ENCODE results near the gene KLF9.

KLF9 gene

DNA sequence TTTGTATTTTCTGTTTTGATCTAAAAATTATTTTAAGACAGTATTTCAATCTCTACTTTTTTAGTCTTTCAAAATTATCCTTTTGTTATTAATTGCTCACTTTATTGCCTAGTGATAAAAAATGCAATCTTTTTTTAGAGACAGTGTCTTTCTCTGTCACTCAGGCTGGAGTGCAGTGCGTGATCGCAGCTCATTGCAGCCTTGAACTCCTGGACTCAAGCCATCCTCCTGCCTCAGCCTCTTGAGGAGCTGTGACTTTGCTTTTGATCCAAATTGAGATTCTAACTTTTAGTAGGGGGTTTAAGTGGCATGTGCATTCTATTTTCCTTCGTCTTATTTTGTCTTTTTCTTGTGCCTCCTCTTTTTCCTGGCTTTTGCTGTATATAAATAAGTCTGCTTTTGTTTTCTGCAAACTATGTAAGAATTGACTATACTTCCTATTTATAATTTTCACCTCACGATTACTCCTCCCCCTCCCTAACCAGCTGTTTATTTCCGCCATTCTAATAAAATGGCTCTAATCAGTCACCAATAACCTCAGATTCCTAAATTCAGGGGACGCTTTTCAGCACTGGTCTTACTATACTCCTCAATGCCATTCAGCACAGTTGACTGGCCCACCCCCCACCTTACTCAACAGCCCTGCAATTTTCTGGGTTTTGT, 32.3 kb downstream of the KLF9 start:
- no peak overlapping the region for H3K27ac ChIP-seq (ENCODE audit: low read depth, low read length)
- no peak overlapping the region for H3K4me2 ChIP-seq (ENCODE audit: low read depth, low read length, poor library complexity, severe bottlenecking)
- H3K9ac ChIP-seq (ENCODE audit: low read length), result no peak overlapping the region
- H4K20me1 ChIP-seq (ENCODE audit: low read depth, low read length), result no peaks in the 10 kb centered on the region
- no peaks in the 10 kb centered on the region for H3K27me3 ChIP-seq (ENCODE audit: low read length)
- no peaks in the 10 kb centered on the region for H3K9me3 ChIP-seq (ENCODE audit: insufficient read depth, low read length)
- no peaks in the 10 kb centered on the region for H3F3A ChIP-seq (ENCODE audit: insufficient read depth)
- H3K9me2 ChIP-seq (replicated peaks; ENCODE audit: insufficient read depth, low read length), result no peaks in the 10 kb centered on the region
- H3K36me3 ChIP-seq (ENCODE audit: low read length), result no peaks in the 10 kb centered on the region
- TF ChIP-seq, protein P1, sequence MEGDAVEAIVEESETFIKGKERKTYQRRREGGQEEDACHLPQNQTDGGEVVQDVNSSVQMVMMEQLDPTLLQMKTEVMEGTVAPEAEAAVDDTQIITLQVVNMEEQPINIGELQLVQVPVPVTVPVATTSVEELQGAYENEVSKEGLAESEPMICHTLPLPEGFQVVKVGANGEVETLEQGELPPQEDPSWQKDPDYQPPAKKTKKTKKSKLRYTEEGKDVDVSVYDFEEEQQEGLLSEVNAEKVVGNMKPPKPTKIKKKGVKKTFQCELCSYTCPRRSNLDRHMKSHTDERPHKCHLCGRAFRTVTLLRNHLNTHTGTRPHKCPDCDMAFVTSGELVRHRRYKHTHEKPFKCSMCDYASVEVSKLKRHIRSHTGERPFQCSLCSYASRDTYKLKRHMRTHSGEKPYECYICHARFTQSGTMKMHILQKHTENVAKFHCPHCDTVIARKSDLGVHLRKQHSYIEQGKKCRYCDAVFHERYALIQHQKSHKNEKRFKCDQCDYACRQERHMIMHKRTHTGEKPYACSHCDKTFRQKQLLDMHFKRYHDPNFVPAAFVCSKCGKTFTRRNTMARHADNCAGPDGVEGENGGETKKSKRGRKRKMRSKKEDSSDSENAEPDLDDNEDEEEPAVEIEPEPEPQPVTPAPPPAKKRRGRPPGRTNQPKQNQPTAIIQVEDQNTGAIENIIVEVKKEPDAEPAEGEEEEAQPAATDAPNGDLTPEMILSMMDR (IDR thresholded peaks at IDR 0.05; ENCODE audit: insufficient read depth, low read length, poor library complexity, severe bottlenecking), result no peak
- TF ChIP-seq EZH2phosphoT487 (conservative IDR thresholded peaks at IDR 0.05; ENCODE audit: low read length), result no peak
- no peak overlapping the region for H2AFZ ChIP-seq (ENCODE audit: low read depth, low read length, severe bottlenecking)
- no peak overlapping the region for H3K4me3 ChIP-seq (ENCODE audit: insufficient read depth, low read length, poor library complexity, severe bottlenecking)
- no peaks in the 10 kb centered on the region for H3K79me2 ChIP-seq (ENCODE audit: insufficient read depth, low read length)

DNA sequence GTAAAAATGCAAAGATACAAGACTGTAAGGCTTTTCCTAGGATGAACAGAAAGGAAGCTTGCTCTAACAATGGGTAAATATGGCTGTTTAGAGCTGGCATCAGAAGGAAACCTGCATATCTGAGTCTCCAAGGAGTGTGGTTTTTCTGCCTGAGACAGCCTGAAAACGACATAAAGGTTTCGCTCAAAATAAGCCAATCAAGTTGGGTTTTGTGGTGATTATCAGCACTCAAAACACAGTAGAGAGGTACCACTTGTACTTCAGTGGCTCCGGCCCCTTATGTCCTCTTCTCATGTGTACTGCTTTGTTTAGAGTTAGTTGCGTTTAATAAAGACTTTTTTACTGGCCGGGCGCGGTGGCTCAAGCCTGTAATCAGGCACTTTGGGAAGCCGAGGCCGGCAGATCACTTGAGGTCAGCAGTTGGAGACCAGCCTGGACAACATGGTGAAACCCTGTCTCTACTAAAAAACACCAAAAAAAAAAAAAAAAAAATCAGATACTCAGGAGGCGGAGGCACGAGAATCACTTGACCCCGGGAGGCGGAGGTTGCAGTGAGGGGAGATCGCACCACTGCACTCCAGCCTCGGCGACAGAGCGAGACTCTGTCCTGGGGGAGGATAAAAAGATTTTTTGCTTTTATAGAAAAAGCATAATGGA, 39.4 kb downstream of the KLF9 start:
- Histone ChIP-seq H3K9ac (ENCODE audit: low read length) (no peak overlapping the region), H3K27me3 (ENCODE audit: low read length) (no peaks in the 10 kb centered on the region), H3K27ac (ENCODE audit: low read depth, low read length) (no peak overlapping the region), H2AFZ (ENCODE audit: low read depth, low read length, severe bottlenecking) (no peak overlapping the region), H3F3A (ENCODE audit: insufficient read depth) (no peaks in the 10 kb centered on the region), H3K4me2 (ENCODE audit: low read depth, low read length, poor library complexity, severe bottlenecking) (no peak overlapping the region), H3K4me3 (ENCODE audit: insufficient read depth, low read length, poor library complexity, severe bottlenecking) (no peak overlapping the region), H3K9me3 (ENCODE audit: insufficient read depth, low read length) (no peaks in the 10 kb centered on the region), H3K36me3 (ENCODE audit: low read length) (no peaks in the 10 kb centered on the region), H4K20me1 (ENCODE audit: low read depth, low read length) (no peaks in the 10 kb centered on the region), H3K79me2 (ENCODE audit: insufficient read depth, low read length) (no peaks in the 10 kb centered on the region), H3K9me2 (replicated peaks; ENCODE audit: insufficient read depth, low read length) (no peaks in the 10 kb centered on the region)
- no peak for TF ChIP-seq EZH2phosphoT487 (conservative IDR thresholded peaks at IDR 0.05; ENCODE audit: low read length)
- TF ChIP-seq, protein P1 (IDR thresholded peaks at IDR 0.05; ENCODE audit: insufficient read depth, low read length, poor library complexity, severe bottlenecking), result no peak

- no peaks in the 10 kb centered on the region for H4K20me1 ChIP-seq (ENCODE audit: low read depth, low read length)
- H3K9me2 ChIP-seq (replicated peaks; ENCODE audit: insufficient read depth, low read length), result no peaks in the 10 kb centered on the region
- H3K4me3 ChIP-seq (ENCODE audit: insufficient read depth, low read length, poor library complexity, severe bottlenecking), result no peak overlapping the region
- no peak overlapping the region for H3K4me2 ChIP-seq (ENCODE audit: low read depth, low read length, poor library complexity, severe bottlenecking)
- no peaks in the 10 kb centered on the region for H3K9me3 ChIP-seq (ENCODE audit: insufficient read depth, low read length)
- TF ChIP-seq, protein P1 (IDR thresholded peaks at IDR 0.05; ENCODE audit: insufficient read depth, low read length, poor library complexity, severe bottlenecking), result no peak
- no peak for TF ChIP-seq EZH2phosphoT487 (conservative IDR thresholded peaks at IDR 0.05; ENCODE audit: low read length)
- H3K36me3 ChIP-seq (ENCODE audit: low read length), result no peaks in the 10 kb centered on the region
- H3K9ac ChIP-seq (ENCODE audit: low read length), result no peak overlapping the region
- H2AFZ ChIP-seq (ENCODE audit: low read depth, low read length, severe bottlenecking), result no peak overlapping the region
- no peaks in the 10 kb centered on the region for H3K79me2 ChIP-seq (ENCODE audit: insufficient read depth, low read length)
- H3K27me3 ChIP-seq (ENCODE audit: low read length), result no peaks in the 10 kb centered on the region
- no peak overlapping the region for H3K27ac ChIP-seq (ENCODE audit: low read depth, low read length)
- H3F3A ChIP-seq (ENCODE audit: insufficient read depth), result no peaks in the 10 kb centered on the region
Measured at GRCh38 chr9:70367305-70367930, 47.0 kb downstream of the KLF9 start.

Measured in SU-DHL-6 (cell line).